ENCODE measurements around the gene UGT2B10. TPM values are rescaled to one million over a fixed set of nuclear protein-coding genes. Genes with fewer than 3 reads are reported as not detected.

The UGT2B10 gene
- total RNA-seq, 1 donor from 2014 or later = not detected

GRCh38 chr4:68871809-68872642 is 56.2 kb downstream of the UGT2B10 start:
- no peak for DNase-seq

GRCh38 chr4:68872643-68873502 is 57.1 kb downstream of the UGT2B10 start:
- DNase-seq = no peak

- no peak for DNase-seq
Observed at GRCh38 chr4:68874507-68874906, 58.7 kb downstream of the UGT2B10 start.

- DNase-seq = no peak
Observed at GRCh38 chr4:68877555-68877954, 61.8 kb downstream of the UGT2B10 start.

- DNase-seq = no peak
Observed at GRCh38 chr4:68878048-68878447, 62.3 kb downstream of the UGT2B10 start.

Other genes starting within 250 kb of the UGT2B10 start
- gene UGT2B17, start 239.7 kb upstream of the UGT2B10 start, total RNA-seq = not detected in 2 replicates
- not detected in 2 replicates for gene UGT2B15, start 145.3 kb upstream of the UGT2B10 start, total RNA-seq
- gene UGT2A3, start 135.8 kb downstream of the UGT2B10 start, total RNA-seq = 0.05 and 0.17 TPM in 2 replicates

All from dermis blood vessel endothelial cell (primary cell).